GM12874 (cell line): ENCODE results near the gene GNAT3.

Experiments used
- CTCF ChIP-seq: IDR thresholded peaks from 2 replicates; pipeline ENCODE4 v1.5.1; 2011; ENCODE audit warnings: low read depth, mild to moderate bottlenecking, control low read depth, low read length, moderate library complexity; ENCODE audit not compliant: insufficient read depth

The GNAT3 gene

GRCh38 chr7:80488851-80489370, 23.0 kb downstream of the GNAT3 start:
- TF ChIP-seq CTCF, result no peak

- no peak for TF ChIP-seq CTCF
Observed at GRCh38 chr7:80488406-80488805, 23.5 kb downstream of the GNAT3 start.

GRCh38 chr7:80485721-80486120, 26.1 kb downstream of the GNAT3 start:
- TF ChIP-seq CTCF, result no peak

- no peak for TF ChIP-seq CTCF
Observed at GRCh38 chr7:80482950-80483349, 28.9 kb downstream of the GNAT3 start.

- TF ChIP-seq CTCF, result no peak
Observed at GRCh38 chr7:80481196-80481884, 30.5 kb downstream of the GNAT3 start.

GRCh38 chr7:80480566-80480965, 31.3 kb downstream of the GNAT3 start:
- TF ChIP-seq CTCF, result no peak

- TF ChIP-seq CTCF, result no peak
Observed at GRCh38 chr7:80478683-80479082, 33.2 kb downstream of the GNAT3 start.

GRCh38 chr7:80476035-80476434, 35.8 kb downstream of the GNAT3 start:
- TF ChIP-seq CTCF, result no peak
